ENCODE measurements around the gene RAB31. TPM values are rescaled to one million over a fixed set of nuclear protein-coding genes. Genes with fewer than 3 reads are reported as not detected.

Gene RAB31
- total and polyA plus RNA-seq, 2 of the 13 experiments (the other 11 are each of a cell fraction or from before 2014, with no cell fraction given): 1.1 to 1.7 TPM

DNA sequence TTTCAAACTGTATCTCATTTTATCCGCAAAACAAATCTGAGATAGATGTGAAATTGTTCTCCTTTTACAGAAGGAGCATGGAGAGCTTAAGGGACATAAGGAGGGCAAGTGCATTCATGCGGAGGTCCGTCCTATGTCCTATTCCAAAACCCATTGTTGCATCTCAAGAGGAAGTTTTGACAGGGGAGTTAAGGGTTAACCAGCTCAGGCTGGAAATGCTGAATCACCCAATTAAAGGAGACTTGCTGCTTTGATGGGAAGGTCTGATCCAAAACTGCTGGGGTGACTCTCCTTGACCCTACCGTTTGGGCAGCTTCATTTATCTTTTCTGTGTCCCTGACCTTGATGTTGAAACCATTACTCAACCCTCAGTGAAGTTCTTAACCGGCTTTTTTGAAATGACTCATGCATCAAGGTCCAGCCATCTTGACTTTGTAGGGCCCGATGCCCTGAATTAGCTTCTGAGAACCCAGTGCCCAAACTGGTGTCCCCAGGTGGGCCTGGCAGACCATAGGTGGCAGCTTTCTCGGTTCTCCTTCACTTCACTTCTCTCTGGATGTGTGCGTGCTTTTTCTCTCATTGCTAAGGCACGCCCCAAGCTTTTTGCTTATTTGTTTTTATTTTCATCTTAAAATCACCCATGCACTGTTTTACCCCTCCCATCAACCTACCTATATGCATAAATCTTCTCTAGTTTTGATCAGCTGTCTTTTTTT lies 161.8 kb downstream of the RAB31 start (continued):
- TF ChIP-seq ELF1 (CRISPR knock-in tag; IDR thresholded peaks at IDR 0.05) (0 out of 2 replicates have a peak, but pooled peaks have one; percentile 20), CHCHD3 (CRISPR knock-in tag; IDR thresholded peaks at IDR 0.05) (no peak), RARG (CRISPR knock-in tag; IDR thresholded peaks at IDR 0.05; ENCODE audit: low read depth) (no peak), MAF1 (CRISPR knock-in tag; IDR thresholded peaks at IDR 0.05; ENCODE audit: borderline replicate concordance) (no peak), ZNF773 (CRISPR knock-in tag; IDR thresholded peaks at IDR 0.05; ENCODE audit: borderline replicate concordance) (no peak), ZNF292 (CRISPR knock-in tag; IDR thresholded peaks at IDR 0.05; ENCODE audit: borderline replicate concordance, low read depth) (peak; percentile 25; the same call in 1 of the 2 replicates), POLR2G (IDR thresholded peaks at IDR 0.05; ENCODE audit: low read depth, low read length) (no peak), FOXO1 (CRISPR knock-in tag; IDR thresholded peaks at IDR 0.05) (peak; percentile 78), ATF1 (CRISPR knock-in tag; IDR thresholded peaks at IDR 0.05) (no peak; the same call in 1 of the 2 replicates), MBNL3 (CRISPR knock-in tag; conservative IDR thresholded peaks at IDR 0.05) (no peak), MAZ (IDR thresholded peaks at IDR 0.05; ENCODE audit: borderline replicate concordance, low read depth, low read length) (0 out of 2 replicates have a peak, but pooled peaks have one; percentile 18), MAZ (CRISPR knock-in tag; IDR thresholded peaks at IDR 0.05; ENCODE audit: low read depth) (no peak), ZNF619 (CRISPR knock-in tag; IDR thresholded peaks at IDR 0.05) (no peak), JDP2 (CRISPR knock-in tag; IDR thresholded peaks at IDR 0.05; ENCODE audit: borderline replicate concordance) (no peak), LRRFIP1 (CRISPR knock-in tag; conservative IDR thresholded peaks at IDR 0.05) (no peak), SP4 (CRISPR knock-in tag; IDR thresholded peaks at IDR 0.05) (no peak), MZF1 (CRISPR knock-in tag; IDR thresholded peaks at IDR 0.05; ENCODE audit: borderline replicate concordance) (no peak), DMTF1 (CRISPR knock-in tag; IDR thresholded peaks at IDR 0.05) (no peak)
- TF ChIP-seq, protein P1, sequence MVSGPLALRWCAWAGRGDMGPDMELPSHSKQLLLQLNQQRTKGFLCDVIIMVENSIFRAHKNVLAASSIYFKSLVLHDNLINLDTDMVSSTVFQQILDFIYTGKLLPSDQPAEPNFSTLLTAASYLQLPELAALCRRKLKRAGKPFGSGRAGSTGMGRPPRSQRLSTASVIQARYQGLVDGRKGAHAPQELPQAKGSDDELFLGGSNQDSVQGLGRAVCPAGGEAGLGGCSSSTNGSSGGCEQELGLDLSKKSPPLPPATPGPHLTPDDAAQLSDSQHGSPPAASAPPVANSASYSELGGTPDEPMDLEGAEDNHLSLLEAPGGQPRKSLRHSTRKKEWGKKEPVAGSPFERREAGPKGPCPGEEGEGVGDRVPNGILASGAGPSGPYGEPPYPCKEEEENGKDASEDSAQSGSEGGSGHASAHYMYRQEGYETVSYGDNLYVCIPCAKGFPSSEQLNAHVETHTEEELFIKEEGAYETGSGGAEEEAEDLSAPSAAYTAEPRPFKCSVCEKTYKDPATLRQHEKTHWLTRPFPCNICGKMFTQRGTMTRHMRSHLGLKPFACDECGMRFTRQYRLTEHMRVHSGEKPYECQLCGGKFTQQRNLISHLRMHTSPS (CRISPR knock-in tag; IDR thresholded peaks at IDR 0.05; ENCODE audit: low read depth): peak; percentile 59; the same call in 1 of the 2 replicates
